ENCODE results near the gene SLC39A3. TPM values are rescaled to one million over a fixed set of nuclear protein-coding genes. Genes with fewer than 3 reads are reported as not detected.

SLC39A3 gene
- total RNA-seq, 1 donor from 2014 or later = 59.6 TPM

GRCh38 chr19:2769218-2769617 lies 29.4 kb upstream of the SLC39A3 start:
- Histone ChIP-seq H3K36me3 (ENCODE audit: control insufficient read depth, insufficient read depth, low read length) (no peaks in the 10 kb centered on the region), H3K27me3 (ENCODE audit: control insufficient read depth, insufficient read depth, low read length) (no peaks in the 10 kb centered on the region), H3K4me3 (ENCODE audit: low read depth, low read length) (no peak overlapping the region)
- no peak for TF ChIP-seq CTCF (IDR thresholded peaks at IDR 0.05; ENCODE audit: insufficient read depth, low read length, poor library complexity, severe bottlenecking)
- DNase-seq (ENCODE audit: low read depth) = no peak

- Histone ChIP-seq H3K27me3 (ENCODE audit: control insufficient read depth, insufficient read depth, low read length) (no peaks in the 10 kb centered on the region), H3K4me3 (ENCODE audit: low read depth, low read length) (no peak overlapping the region), H3K36me3 (ENCODE audit: control insufficient read depth, insufficient read depth, low read length) (no peaks in the 10 kb centered on the region)
- no peak for DNase-seq (ENCODE audit: low read depth)
- no peak for TF ChIP-seq CTCF (IDR thresholded peaks at IDR 0.05; ENCODE audit: insufficient read depth, low read length, poor library complexity, severe bottlenecking)
Observed at GRCh38 chr19:2768365-2769132, 28.7 kb upstream of the SLC39A3 start.

GRCh38 chr19:2767688-2768087 lies 27.9 kb upstream of the SLC39A3 start:
- no peak for TF ChIP-seq CTCF (IDR thresholded peaks at IDR 0.05; ENCODE audit: insufficient read depth, low read length, poor library complexity, severe bottlenecking)
- Histone ChIP-seq H3K36me3 (ENCODE audit: control insufficient read depth, insufficient read depth, low read length) (peaks cover 1% of the 10 kb centered on the region), H3K27me3 (ENCODE audit: control insufficient read depth, insufficient read depth, low read length) (no peaks in the 10 kb centered on the region), H3K4me3 (ENCODE audit: low read depth, low read length) (no peak overlapping the region)
- DNase-seq (ENCODE audit: low read depth) = no peak

GRCh38 chr19:2766594-2767372 lies 27.0 kb upstream of the SLC39A3 start:
- Histone ChIP-seq H3K36me3 (ENCODE audit: control insufficient read depth, insufficient read depth, low read length) (peaks cover 1% of the 10 kb centered on the region), H3K4me3 (ENCODE audit: low read depth, low read length) (no peak overlapping the region), H3K27me3 (ENCODE audit: control insufficient read depth, insufficient read depth, low read length) (no peaks in the 10 kb centered on the region)
- DNase-seq (ENCODE audit: low read depth) = no peak
- no peak for TF ChIP-seq CTCF (IDR thresholded peaks at IDR 0.05; ENCODE audit: insufficient read depth, low read length, poor library complexity, severe bottlenecking)

- peaks cover 1% of the 10 kb centered on the region for H3K36me3 ChIP-seq (ENCODE audit: control insufficient read depth, insufficient read depth, low read length)
Observed at GRCh38 chr19:2765376-2765775, 25.6 kb upstream of the SLC39A3 start.

More at GRCh38 chr19:2765376-2765775, 25.6 kb upstream of the SLC39A3 start:
- DNase-seq (ENCODE audit: low read depth) = no peak
- no peak for TF ChIP-seq CTCF (IDR thresholded peaks at IDR 0.05; ENCODE audit: insufficient read depth, low read length, poor library complexity, severe bottlenecking)
- H3K4me3 ChIP-seq (ENCODE audit: low read depth, low read length) = no peak overlapping the region
- H3K27me3 ChIP-seq (ENCODE audit: control insufficient read depth, insufficient read depth, low read length) = no peaks in the 10 kb centered on the region

Data from kidney epithelial cell (primary cell).